ENCODE data around the gene ZNF593OS.

Gene ZNF593OS

DNA sequence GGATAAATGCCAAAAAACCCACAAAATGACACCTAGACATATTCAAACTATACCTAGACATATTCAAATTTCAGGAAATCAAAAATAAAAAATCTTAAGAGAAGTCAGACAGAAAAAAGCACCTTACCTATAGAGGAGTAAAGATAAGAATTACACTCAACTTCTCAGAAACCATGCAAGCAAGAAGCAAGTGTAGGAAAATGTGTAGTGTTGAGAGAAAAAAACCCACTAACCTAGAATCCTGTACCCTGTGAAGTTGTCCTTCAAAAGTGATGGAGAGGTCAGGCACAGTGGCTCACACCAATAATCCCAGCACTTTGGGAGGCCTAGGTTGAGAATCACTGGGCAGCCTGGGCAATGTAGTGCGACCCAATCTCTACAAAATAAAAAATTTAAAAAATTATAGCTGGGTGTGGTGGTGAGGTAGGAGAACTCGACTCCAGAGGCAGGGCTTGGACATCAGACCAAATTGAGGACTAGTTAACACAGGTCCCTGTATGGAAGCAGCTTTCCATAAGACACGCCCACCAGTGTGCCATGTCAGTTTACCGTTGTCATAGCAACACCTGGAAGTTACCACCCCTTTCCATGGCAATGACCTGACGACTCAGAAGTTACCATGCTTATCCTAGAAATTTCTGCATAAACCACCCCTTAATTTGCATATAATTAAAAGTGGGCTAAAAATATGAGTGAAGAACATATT is 39.4 kb downstream of the ZNF593OS start:
- DNase-seq (ENCODE audit: extremely low spot score, insufficient read length, low read depth), result no peak
- FAIRE-seq, result no peak

DNA sequence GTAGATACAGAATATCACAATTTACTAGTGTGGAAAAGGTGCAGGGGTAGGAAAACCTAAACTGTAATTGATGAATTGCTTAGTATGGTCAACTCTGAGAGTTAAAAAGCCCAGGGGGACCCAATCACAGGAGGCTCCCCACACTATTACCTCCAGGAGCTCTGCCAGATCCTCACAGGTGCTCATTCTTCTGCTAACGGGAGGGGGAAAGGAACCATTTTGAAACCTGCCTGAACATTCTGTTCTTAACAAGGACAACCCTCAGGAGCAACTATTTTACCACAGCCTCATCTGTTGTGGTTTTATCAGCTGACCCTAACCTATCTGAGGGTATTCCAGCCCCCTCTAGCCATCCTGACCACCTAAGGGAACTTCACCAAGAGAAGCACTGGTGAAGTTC is 40.9 kb downstream of the ZNF593OS start:
- FAIRE-seq (no peak), DNase-seq (ENCODE audit: extremely low spot score, insufficient read length, low read depth) (no peak)

- DNase-seq (ENCODE audit: extremely low spot score, insufficient read length, low read depth) (no peak), FAIRE-seq (no peak)
Measured at GRCh38 chr1:26129778-26130177, 41.9 kb downstream of the ZNF593OS start.

- FAIRE-seq (no peak), DNase-seq (ENCODE audit: extremely low spot score, insufficient read length, low read depth) (no peak)
Measured at GRCh38 chr1:26127235-26128163, 44.1 kb downstream of the ZNF593OS start.

DNA sequence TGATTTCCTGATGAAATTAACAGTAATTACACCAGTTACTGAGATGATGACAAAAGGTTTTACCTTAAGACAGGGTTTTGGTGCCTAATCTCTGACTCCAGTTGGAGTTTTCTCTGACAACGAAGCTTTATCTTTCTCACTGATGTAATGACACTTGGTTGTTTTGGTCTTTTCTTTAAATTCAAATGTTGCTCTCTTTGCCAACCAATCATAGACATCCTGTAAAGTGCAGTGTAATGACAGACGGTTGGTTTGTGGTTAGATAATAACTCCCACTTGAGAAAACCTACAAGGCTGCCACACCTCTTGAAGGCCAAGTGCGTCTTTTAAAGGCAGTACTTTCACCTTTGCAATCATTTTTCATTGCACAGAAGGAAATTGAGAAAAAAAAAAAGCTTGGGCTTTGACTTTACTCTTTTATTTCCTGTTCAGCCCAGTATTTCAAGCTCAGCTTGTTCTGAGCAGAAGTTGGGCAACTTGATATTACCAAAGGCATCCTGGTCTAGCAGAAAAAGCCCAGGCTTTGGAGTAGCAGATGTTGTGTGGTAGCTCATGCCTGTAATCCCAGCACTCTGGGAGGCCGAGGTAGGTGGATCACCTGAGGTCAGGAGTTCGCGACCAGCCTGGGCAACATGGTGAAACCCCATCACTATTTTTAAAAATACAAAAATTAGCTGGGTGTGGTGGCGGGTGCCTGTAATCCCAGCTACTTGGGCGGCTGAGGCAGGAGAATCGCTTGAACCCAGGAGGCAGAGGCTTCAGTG is 45.1 kb downstream of the ZNF593OS start:
- DNase-seq (ENCODE audit: extremely low spot score, insufficient read length, low read depth), result no peak
- FAIRE-seq, result peak; percentile 48

DNA sequence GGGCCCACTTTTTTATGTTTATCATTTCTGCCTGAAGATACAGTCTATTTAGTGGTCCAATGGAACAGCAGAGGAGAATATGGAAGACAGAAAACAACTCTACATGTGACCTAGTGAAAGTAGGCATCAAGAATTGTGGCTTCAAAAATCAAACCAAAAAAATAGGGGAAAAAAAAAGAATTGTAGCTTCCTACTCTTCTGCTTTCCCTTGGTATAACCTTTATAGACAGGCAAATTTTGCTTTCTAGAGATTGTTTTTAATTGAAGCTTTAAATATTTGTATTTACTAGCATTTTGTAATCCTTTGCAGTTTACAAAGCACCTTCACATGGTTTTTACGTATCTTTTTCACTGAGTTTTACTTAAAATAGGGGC is 45.7 kb downstream of the ZNF593OS start:
- DNase-seq (ENCODE audit: extremely low spot score, insufficient read length, low read depth) (no peak), FAIRE-seq (no peak)

- DNase-seq (ENCODE audit: extremely low spot score, insufficient read length, low read depth) (no peak), FAIRE-seq (no peak)
Measured at GRCh38 chr1:26125382-26125781, 46.2 kb downstream of the ZNF593OS start.

DNA sequence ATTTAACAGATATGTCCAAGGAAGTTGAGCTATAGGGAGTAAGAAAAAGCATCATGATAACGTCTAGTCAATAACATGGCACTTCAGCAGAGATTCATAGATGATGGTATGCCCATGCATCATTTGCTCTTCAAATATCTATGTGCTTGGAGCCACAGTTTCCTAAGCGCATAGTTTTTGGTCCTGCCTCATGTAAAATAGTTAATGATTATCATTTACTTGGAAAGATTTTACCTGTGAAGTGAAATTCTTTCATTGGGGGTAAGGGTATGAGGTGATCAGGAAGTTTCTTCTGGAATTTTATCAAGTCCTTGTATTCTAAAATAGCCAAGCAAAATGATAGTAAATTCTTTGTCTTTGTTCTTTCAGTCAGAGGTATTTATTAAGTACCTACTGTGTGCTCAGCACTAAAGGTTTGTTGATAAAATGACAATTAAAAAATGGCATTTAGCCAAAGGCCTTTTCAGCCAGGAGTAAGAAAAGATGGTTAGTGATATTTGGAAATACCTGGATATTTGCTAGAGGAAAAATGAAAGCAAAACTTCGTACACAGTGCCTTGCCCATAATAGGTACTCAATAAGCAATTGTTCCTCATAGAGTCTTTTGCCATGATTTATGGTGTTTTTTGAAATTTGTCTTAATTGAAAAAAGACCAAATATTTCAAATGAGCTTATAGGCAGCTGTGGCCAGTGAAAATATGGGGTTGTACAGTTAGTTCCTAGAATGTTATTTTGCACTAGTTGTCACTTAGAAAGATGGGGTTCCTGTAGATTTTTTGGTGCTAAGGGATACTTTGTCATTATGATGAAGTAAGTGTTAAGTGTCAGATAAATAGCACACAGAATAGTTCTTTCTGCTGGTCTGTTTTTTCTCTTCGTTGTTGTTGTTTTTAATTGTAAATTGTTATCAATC is 47.0 kb downstream of the ZNF593OS start:
- no peak for DNase-seq (ENCODE audit: extremely low spot score, insufficient read length, low read depth)
- FAIRE-seq, result no peak

DNA sequence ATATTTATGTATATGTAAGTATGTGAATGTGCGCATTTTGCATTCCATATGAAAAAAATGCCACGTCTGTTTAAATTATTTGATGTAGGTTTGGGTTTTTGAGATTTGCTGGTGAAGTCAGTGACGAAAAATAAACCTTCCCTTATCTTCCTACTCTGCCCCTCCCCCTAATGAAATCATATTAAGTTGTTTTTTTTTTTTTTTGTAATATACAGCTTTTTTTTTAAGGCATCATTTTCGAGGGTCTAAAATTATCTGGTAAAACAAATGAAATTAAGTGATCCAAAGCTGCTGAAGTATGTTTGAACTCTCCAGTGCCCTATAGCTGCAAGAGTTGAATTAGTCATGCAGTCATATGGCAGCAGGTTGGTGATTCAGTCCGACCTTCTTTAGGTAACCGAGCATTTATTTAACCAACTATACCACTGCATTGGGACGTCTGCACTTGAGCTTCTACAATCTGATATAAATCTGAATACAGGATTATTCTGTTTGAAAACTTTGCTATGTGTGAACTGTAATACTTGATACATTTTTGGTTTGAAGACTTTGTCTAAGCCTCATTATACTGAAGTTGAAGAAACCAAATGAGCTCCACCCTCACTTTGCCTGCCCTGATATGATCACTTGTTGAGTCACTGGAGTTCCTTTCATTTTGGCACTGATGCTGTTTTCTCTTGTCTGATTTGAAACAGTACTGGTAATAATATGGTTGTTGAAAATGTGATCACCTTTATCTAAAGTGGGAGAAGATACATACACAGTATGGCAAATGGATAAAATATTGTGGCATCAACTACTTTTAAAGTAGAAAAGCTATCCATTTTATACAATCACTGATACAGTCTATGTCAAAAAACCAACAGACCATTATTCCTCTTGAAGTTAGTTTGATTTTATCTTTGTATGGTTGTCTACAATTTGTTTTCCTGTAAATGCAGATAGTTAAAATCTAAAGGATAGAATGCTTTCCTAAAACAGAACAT is 48.4 kb downstream of the ZNF593OS start:
- DNase-seq (ENCODE audit: extremely low spot score, insufficient read length, low read depth), result no peak
- no peak for FAIRE-seq

GRCh38 chr1:26121854-26122773 is 49.5 kb downstream of the ZNF593OS start:
- DNase-seq (ENCODE audit: extremely low spot score, insufficient read length, low read depth) (no peak), FAIRE-seq (no peak)

GRCh38 chr1:26119892-26120608 is 51.6 kb downstream of the ZNF593OS start:
- DNase-seq (ENCODE audit: extremely low spot score, insufficient read length, low read depth) (no peak), FAIRE-seq (peak; percentile 65)
